Measurements from ENCODE around the gene STK32C.
"Not testable (repeated sequence)": the region's sequence is repeated elsewhere in the genome, so short reads cannot be mapped to it uniquely, and the experiment has no call there.

STK32C gene

GRCh38 chr10:132336919-132337407 lies 29.2 kb upstream of the STK32C start:
- DNase-seq = no peak

DNA sequence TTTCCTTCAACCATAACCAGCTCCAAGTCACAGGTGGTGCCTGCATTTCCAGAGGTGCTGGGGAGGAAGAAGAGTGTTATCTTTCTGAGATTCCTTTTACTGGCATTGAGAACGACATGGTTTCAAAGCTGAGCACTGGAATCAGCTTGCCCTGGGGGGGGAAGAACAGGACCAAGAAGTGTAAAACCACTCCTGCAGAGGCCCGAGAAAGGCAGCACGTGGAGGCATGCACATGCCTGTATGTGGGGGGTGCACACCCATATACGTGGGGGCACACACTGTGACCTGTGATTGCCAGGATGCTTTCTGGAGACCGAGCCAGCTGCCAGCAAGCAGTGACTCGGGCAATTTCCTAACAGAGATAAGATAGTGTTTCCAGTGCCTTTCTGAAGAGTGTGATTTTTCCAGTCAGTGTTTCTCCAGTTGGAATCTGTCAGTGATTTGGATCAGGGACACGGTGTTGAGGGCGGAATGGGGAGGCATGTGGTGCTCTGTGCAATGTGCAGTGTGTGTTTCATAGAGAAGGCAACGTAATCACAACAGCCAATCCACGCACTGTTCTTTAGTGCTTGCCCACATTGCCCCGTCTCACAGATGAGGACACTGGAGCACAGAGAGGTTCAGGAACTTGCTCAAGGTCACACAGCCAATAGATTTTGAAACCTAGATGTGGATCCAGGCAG lies 28.5 kb upstream of the STK32C start:
- DNase-seq = no peak

DNA sequence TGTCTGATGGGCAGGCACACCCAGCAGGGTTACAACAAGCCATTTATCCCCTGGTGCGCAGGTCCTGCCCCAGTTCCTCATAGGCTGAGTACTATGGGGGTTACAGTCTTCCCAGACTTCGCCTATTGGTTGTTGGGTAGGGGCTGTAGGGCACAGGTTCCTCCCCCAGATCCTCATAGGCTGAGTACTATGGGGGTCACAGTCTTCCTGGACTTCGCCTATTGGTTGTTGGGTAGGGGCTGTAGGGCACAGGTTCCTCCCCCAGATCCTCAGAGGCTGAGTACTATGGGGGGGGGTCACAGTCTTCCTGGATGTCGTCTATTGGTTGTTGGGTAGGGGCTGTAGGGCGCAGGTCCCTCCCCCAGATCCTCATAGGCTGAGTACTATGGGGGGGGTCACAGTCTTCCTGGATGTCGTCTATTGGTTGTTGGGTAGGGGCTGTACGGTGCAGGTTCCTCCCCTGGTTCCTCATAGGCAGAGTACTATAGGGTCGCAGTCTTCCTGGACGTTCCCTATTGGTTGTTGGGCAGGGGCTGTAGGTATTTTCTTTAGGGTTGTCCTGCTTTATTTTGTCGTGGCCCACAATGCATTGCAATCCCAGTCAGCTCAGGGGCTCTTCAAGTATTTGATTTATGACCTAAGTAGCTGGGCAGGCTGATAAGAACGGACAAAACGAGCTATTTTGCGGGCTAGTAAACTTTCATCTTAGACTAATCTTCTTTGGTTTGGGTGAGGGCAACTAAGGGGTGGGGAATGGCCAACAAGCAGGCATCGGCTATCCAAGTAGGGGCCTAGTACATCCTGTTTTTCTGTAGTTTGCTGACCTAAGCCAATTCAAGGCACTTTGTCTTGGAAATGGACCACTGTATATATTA lies 27.7 kb upstream of the STK32C start:
- DNase-seq = peak in 1 of 2 donors; percentile 81

DNA sequence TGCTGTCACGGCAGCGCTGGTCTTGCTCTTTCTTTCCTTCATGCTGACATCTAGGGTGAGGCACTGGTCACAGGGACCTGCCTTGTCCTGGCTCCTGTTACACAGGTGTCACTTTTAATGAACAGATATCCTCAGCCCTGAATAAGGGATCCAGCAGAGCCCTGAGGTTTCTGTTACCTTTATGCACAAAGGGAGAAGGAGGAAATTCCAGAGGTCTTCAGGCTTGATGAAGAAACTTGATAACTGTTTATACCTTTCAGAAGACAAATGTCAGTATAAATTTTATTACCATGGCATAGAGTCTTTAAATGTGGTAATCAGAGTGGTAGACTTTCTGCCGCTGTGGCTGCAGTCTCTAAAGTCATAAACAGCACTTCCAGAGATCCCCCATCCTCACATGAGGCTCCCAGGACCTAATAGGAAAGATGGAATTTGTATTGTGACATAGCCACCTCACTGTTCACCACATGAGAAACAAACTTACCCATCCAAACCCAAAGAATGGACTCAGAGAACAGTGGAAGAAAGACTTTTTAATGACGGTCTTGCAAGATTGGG lies 27.0 kb upstream of the STK32C start:
- no peak for DNase-seq

DNA sequence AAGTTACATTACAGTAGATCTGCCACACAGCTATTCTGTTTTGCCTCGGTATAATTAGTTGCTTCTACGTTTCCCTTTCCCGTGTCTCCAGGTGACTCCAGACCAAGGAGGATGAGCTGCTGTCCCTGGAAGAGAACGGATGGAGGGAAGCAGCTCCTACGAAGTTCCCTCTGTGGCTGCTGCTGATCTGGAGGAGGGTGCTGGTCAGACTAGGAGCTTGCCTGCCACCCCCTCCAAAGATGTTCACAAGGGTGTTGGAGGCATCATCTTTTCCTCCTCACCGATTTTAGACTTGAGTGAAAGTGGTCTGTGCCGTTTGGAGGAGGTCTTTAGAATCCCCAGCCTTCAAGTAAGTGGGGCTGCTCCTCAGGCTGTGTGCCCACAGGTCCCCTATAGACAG lies 25.6 kb upstream of the STK32C start:
- DNase-seq = no peak

- DNase-seq = no peak
Observed at GRCh38 chr10:132332433-132332754, 24.6 kb upstream of the STK32C start.

DNA sequence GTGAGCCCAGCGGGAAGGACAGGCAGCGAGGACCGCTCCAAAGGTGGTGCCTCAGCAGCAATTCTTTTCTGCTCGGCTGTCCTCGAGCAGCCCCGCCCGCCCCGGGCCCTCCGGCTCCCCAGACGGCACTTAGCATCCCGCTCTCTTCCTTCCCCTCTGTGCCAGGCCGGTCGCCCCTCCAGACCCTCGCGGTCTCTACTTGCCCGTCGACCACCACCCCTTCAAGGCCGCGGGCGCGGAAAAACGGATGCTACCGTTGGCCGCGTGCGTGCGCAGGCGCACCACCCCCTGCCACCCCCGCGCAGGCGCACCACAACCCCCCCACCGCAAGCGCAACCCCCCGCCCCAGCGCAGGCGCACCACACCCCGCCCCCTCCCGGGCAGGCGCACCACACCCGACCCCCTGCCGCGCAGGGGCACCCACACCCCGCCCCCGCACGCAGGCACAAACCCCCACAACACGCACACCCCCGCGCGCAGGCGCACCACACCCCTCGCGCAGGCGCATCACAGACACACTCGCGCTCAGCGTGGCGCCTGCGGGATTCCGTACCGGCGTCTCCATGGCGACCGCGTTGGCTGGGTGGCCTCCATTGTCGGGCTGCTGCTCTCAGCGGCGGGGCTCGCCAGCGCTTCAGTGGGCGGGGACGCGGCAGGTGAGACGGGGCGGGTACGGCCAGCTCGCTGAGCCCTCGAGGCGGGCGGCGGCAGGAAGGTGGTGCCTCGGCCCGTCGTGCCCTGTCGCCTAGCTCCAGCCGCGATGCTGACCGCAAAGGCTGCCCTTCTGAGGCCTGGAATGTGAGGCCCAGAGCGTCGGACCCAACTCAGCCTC lies 24.1 kb upstream of the STK32C start, which contains the start of gene LRRC27:
TSS of gene LRRC27 (plus strand) at position 593 of the 832 bp plus-strand sequence. CDS start 1,332 bp downstream, outside the sequence.
- peak; percentile 100 for DNase-seq

GRCh38 chr10:132330486-132330833 lies 22.7 kb upstream of the STK32C start:
- DNase-seq = no peak

GRCh38 chr10:132329565-132330485 lies 22.1 kb upstream of the STK32C start:
- peak; percentile 32 to 36 for DNase-seq

DNA sequence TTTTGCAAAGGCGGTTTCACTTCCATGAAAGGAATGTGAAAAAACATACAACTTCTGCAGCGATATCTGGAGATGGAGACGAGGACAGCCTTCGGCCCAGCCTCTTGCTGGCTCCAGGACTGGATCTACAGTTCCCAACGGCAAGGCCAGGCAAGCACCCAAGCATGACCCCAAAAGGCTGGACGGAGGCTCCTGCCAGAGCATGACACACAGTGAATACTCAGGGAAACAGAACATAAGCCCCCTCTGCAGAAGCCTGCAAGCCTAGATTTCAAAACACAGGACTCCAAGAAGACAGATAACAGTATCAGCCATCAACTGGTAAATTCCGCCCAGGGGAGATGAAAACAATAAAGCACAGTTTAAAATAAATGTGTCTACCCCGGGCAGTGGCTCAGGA lies 21.0 kb upstream of the STK32C start:
- no peak for DNase-seq

DNA sequence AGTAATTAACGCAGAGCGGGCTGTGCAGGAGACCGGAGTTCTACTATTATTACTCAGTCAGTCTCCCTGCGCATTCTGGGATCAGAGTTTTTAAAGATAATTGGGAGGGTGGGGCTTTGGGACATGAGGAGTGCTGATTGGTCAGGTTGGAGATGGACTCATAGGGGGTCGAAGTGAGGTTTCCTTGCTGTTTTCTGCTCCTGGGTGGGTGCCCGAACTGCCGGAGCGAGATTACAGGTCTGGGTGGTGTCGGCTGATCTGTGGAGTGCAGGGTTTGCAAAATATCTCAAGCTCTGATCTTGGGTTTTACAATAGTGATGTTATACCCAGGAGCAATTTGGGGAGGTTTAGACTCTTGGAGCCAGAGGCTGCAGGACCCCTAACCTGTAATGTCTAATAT lies 20.4 kb upstream of the STK32C start:
- no peak for DNase-seq

- DNase-seq = no peak
Observed at GRCh38 chr10:132326925-132327324, 19.2 kb upstream of the STK32C start.

- no peak for DNase-seq
Observed at GRCh38 chr10:132326344-132326889, 18.7 kb upstream of the STK32C start.

- no peak for DNase-seq
Observed at GRCh38 chr10:132324186-132324585, 16.4 kb upstream of the STK32C start.

DNA sequence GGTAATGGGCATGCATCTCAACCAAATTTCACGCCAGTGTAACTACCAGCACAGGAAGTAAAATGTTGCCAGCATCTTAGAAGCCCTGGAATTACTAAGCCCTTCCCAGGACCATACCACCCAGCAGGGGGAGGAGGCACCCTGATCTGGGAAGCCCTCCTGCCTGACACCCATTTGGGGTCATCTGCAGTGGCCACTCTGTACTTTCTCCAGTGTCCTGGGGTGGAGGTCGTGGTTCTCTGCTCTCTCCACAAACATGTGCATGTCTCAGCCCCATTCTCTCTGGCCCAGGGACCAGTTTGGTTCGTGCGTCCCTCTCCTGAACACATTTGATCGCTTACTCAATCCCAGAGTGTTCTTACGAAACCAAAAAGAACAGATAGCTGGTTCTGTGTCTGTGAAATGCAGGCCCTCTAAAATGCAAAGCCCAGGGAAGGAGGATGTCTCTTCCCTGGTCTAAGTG lies 14.9 kb upstream of the STK32C start:
- no peak for DNase-seq

GRCh38 chr10:132321726-132322125 lies 14.0 kb upstream of the STK32C start:
- no peak for DNase-seq

DNA sequence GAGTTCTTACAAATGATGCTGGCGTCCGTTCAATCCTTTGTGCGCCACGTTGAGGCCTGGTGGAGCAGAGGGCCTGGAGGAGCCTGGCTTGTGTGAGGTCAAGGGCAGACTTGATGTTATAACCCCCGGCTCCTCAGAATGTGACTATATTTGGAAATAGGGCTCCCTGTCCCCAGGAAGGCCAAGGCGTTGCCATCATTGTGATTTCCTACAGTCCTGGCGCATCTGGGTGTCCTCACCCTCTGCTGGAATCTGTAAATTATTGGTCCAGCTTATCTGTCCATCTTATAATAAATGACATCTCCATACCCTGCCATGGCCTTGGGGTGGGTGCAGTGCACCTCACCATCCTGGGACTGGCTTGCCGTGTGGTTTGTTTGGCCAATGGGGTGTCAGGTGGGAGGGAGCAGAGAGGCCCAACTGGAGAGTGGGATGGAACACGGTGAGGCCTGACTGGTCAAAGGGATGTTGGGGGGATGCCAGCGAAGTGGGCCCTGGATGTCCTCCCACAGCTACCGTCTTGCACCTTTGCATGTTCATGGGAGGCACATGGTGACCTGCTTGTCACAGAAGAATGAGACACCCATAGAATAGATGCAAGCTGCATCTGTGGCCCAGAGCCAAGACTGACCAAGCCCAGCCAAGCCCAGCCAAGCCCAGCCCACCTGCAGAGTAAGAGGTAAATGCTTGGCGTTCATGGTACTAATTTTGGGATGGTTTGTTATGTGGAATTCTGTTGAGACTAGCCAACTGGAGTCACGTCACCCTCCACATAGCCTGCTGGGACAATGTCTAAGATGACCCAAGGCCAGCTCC lies 13.1 kb upstream of the STK32C start:
- DNase-seq = no peak

DNA sequence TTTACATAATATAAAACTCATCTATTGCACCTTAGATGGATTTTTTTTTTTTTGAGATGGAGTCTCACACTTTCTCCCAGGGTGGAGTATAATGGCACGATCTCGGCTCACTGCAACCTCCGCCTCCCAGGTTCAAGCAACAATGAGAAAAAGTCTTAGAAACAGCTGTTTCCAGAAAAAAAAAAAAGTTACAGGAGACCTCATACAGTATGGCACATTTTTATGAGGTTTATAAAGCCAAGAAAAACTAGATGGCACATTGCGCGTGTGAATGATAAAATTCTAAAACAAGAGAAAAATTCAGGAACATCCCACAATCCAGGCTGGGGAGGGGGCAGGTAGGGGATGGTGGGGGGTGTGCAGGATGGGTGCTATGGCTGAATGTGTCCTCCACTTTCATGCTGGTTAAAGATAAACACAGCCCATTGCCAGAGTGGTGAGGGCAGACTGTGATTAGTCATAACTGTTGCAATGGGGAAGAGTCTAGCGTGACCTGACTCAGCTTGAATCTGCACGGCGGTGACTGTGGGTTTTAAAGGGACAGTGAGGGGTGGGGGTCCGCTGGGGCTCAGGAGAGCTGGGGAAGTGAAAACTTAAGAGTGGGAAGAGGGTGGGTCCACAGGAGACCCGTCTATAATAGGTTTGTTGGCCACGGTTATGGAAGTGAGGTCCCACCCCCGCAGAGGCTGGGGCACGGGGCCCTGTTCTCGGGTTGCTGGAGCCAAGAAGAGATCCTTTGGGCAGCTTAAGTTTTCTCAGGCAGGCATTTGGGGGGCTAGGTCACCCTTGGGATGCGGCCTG lies 12.3 kb upstream of the STK32C start:
- peak in 1 of 2 donors; percentile 33 for DNase-seq

DNA sequence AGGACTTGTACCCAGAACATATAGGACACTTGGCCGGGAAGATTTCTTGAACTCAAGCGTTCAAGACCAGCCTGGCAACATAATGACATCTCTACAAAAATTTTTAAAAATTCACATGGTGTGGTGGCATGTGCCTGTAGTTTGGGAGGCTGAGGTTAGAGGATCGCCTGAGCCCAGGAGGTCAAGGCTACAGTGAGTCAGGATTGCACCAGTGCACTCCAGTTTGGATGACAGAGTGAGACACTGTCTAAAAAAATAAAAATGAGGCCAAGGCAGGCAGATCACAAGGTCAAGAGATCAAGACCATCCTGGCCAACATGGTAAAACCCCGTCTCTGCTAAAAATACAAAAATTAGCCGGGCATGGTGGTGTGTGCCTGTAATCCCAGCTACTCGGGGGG lies 9.7 kb upstream of the STK32C start:
- not testable (repeated sequence) for DNase-seq

DNA sequence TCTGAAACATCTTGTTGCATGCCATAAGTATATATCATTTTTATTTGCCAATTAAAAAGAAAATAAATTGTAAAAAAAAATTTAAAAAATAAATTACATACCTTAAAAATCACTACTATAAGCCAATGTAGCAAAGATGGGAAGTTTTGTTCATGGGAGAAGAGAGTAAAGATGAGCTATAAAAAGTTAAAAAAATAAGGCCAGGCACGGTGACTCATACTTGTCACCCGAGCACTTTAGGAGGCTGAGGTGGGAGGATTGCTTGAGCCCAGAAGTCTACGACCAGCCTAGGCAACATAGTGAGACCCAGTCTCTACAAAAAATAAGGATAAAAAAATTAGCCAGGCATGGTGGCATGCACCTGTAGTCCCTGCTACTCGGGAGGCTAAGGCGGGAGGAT lies 8.4 kb upstream of the STK32C start:
- DNase-seq = no peak

Data from CD4-positive, alpha-beta T cell treated with Interleukin-1 beta for 1 hour (primary cell).